SU-DHL-6 (cell line): ENCODE measurements around the gene C6orf15.

ENCODE experiments used
- H2AFZ ChIP-seq: fragments of 200-600 bp; sonication (generic); 2 replicates; pipeline ENCODE4 v1.6.1; 2014; ENCODE audit warnings: low read depth, mild to moderate bottlenecking, moderate library complexity, mixed read lengths, antibody characterized with exemption, low read length; ENCODE audit not compliant: severe bottlenecking
- H3F3A ChIP-seq: fragments of 200-600 bp; shearing (Covaris generic); 2 replicates; pipeline ENCODE4 v1.6.0; 2016; ENCODE audit warnings: antibody characterized with exemption, mild to moderate bottlenecking; ENCODE audit not compliant: insufficient read depth
- H3K27ac ChIP-seq: fragments of 200-600 bp; sonication (generic); 2 replicates; pipeline ENCODE4 v1.5.1; 2016; ENCODE audit warnings: low read depth, mild to moderate bottlenecking, low read length, moderate library complexity, mixed read lengths
- H3K27me3 ChIP-seq: fragments of 200-600 bp; sonication (generic), shearing (Covaris generic); 2 replicates; pipeline ENCODE4 v1.6.0; 2014; ENCODE audit warnings: mild to moderate bottlenecking, low read length
- H3K36me3 ChIP-seq: fragments of 200-600 bp; sonication (generic); 2 replicates; pipeline ENCODE4 v1.6.1; 2014; ENCODE audit warnings: mild to moderate bottlenecking, low read length, mixed read lengths
- H3K4me2 ChIP-seq: fragments of 300-600, 200-600 bp; shearing (Covaris generic), sonication (generic); 2 replicates; pipeline ENCODE4 v1.6.0; 2014; ENCODE audit warnings: low read length, low read depth, mild to moderate bottlenecking; ENCODE audit not compliant: poor library complexity, severe bottlenecking
- H3K4me3 ChIP-seq: fragments of 200-600 bp; sonication (generic); 2 replicates; pipeline ENCODE4 v1.5.1; 2014; ENCODE audit warnings: antibody characterized with exemption, low read length, mild to moderate bottlenecking, mixed read lengths; ENCODE audit not compliant: insufficient read depth, poor library complexity, severe bottlenecking
- H3K79me2 ChIP-seq: fragments of 200-600 bp; sonication (generic); 2 replicates; pipeline ENCODE4 v1.6.1; 2014; ENCODE audit warnings: mild to moderate bottlenecking, low read length, moderate library complexity; ENCODE audit not compliant: insufficient read depth
- H3K9ac ChIP-seq: fragments of 200-600 bp; sonication (generic); 2 replicates; pipeline ENCODE4 v1.7.0; 2014; ENCODE audit warnings: mild to moderate bottlenecking, low read length
- H3K9me2 ChIP-seq: fragments of 200-600 bp; sonication (generic); replicated peaks from 2 replicates; pipeline ENCODE4 v1.6.1; 2014; ENCODE audit warnings: low read length; ENCODE audit not compliant: insufficient read depth
- H3K9me3 ChIP-seq: fragments of 200-600 bp; sonication (generic); 2 replicates; pipeline ENCODE4 v1.6.1; 2014; ENCODE audit warnings: low read length, mixed read lengths; ENCODE audit not compliant: insufficient read depth
- H4K20me1 ChIP-seq: fragments of 200-600 bp; sonication (generic); 2 replicates; pipeline ENCODE4 v1.6.1; 2014; ENCODE audit warnings: low read depth, mild to moderate bottlenecking, antibody characterized with exemption, low read length, moderate library complexity, mixed read lengths
- CTCF ChIP-seq: fragments of 200-600 bp; sonication (generic); IDR thresholded peaks from one replicate; pipeline ENCODE4 v1.5.1; 2017; ENCODE audit warnings: antibody characterized with exemption, mild to moderate bottlenecking, low read length, moderate library complexity; ENCODE audit not compliant: insufficient read depth, poor library complexity, severe bottlenecking
- EZH2phosphoT487 ChIP-seq: fragments of 200-600 bp; sonication (generic), shearing (Covaris generic); conservative IDR thresholded peaks from 2 replicates; pipeline ENCODE4 v1.6.1; 2018; ENCODE audit warnings: mild to moderate bottlenecking, antibody characterized with exemption, low read length, moderate library complexity, mixed read lengths

The C6orf15 gene

GRCh38 chr6:31096215-31096614, 16.2 kb downstream of the C6orf15 start:
- no peak overlapping the region for H3K4me2 ChIP-seq
- H2AFZ ChIP-seq = no peak overlapping the region
- no peaks in the 10 kb centered on the region for H3K79me2 ChIP-seq
- H3K27me3 ChIP-seq = no peaks in the 10 kb centered on the region
- H3K27ac ChIP-seq = no peak overlapping the region
- no peak for TF ChIP-seq EZH2phosphoT487
- TF ChIP-seq CTCF = no peak
- H3K36me3 ChIP-seq = no peaks in the 10 kb centered on the region
- no peaks in the 10 kb centered on the region for H3F3A ChIP-seq
- H3K4me3 ChIP-seq = no peak overlapping the region
- H3K9me2 ChIP-seq = no peaks in the 10 kb centered on the region
- H3K9me3 ChIP-seq = no peaks in the 10 kb centered on the region
- H3K9ac ChIP-seq = no peak overlapping the region
- 0 out of 2 replicates have a peak, but pooled peaks cover 3% of the 10 kb centered on the region for H4K20me1 ChIP-seq

DNA sequence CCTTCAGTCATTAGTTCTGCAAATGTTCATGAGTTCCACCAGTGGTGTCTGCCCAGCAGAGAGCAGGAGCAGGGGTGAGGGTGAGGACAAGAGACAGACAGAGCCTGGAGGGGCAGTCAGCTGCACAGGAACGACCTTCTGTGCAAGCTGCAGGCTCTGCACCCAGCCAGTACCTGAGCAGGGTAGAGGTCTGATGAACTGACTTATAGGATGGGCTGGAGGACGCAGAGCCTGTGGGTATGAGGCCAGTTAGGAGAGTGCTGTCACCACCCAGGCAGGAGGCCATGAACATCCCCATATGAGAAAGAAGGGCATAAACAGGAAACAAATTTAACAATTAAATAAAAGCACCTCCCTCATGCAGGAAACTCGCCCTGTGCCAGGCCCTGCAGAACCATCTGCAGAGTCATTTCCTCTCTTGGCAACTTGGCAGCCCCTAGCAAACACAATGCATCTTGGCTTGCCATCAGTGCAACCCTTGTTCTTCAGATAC, 17.9 kb downstream of the C6orf15 start:
- no peaks in the 10 kb centered on the region for H3K27me3 ChIP-seq
- H3K79me2 ChIP-seq = no peaks in the 10 kb centered on the region
- H3K4me2 ChIP-seq = no peak overlapping the region
- H4K20me1 ChIP-seq = 0 out of 2 replicates have a peak, but pooled peaks cover 3% of the 10 kb centered on the region
- H3F3A ChIP-seq = no peaks in the 10 kb centered on the region
- no peaks in the 10 kb centered on the region for H3K36me3 ChIP-seq
- H3K9ac ChIP-seq = no peak overlapping the region
- no peak overlapping the region for H3K4me3 ChIP-seq
- TF ChIP-seq EZH2phosphoT487 (no peak), CTCF (no peak)
- no peaks in the 10 kb centered on the region for H3K9me2 ChIP-seq
- H3K27ac ChIP-seq = no peak overlapping the region
- H3K9me3 ChIP-seq = no peaks in the 10 kb centered on the region
- H2AFZ ChIP-seq = no peak overlapping the region

- H3K4me2 ChIP-seq = no peak overlapping the region
- H4K20me1 ChIP-seq = 0 out of 2 replicates have a peak, but pooled peaks cover 3% of the 10 kb centered on the region
- H3K9ac ChIP-seq = no peak overlapping the region
- no peaks in the 10 kb centered on the region for H3K79me2 ChIP-seq
- no peaks in the 10 kb centered on the region for H3F3A ChIP-seq
- H3K9me2 ChIP-seq = no peaks in the 10 kb centered on the region
- H3K36me3 ChIP-seq = no peaks in the 10 kb centered on the region
- H2AFZ ChIP-seq = no peak overlapping the region
- TF ChIP-seq EZH2phosphoT487 = no peak
- TF ChIP-seq CTCF = no peak
- no peaks in the 10 kb centered on the region for H3K9me3 ChIP-seq
- H3K27ac ChIP-seq = no peak overlapping the region
- H3K27me3 ChIP-seq = no peaks in the 10 kb centered on the region
- no peak overlapping the region for H3K4me3 ChIP-seq
Observed at GRCh38 chr6:31092769-31093505, 19.4 kb downstream of the C6orf15 start.
